Suppressor macrophage treated with lipopolysaccharide for 1 hour (primary cell): ENCODE results near the gene TMEM258.

Experiments
- DNase-seq, 3 donors: peaks; one replicate each; pipeline ENCODE4 v3.0.0-alpha.2; 2020 to 2022

The TMEM258 gene

DNA sequence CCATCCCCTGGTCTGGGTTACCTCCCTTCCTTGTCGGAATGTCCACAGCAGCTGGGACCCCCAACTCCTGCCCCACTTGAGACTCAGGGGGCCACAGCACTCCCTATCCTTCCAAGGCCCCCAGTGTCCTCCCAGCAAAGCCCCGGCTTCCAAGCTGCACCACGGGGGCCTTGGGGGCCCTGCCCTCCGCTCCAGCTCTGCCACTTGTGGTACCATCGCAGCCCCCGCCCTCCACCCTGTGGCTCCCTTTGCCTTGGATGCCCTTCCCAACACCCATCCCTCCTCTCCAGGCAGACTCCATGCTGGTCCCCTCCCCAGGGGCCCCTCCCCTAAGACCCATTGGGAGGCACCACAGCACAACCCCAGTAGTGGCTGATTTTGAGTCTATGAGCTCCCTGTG is 17.3 kb downstream of the TMEM258 start:
- DNase-seq = no peak

DNA sequence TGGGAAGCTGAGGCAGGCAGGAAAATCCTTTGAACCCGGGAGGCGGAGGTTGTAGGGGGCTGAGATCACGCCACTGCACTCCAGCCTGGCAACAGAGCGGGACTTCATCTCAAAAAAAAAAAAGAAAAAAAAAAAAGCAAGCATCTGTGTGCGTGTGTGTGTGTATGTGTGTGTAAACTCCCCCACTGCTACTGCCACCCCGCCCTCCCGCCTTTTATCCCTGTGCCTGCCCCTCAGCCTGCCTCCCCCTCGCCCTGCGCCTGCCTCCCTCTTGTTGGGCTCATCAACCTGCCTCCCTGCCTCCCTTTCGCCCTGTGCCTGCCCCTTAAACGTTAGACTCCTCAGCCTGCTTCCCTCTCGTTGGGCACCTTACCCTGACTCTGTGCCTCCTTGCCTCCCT is 18.0 kb downstream of the TMEM258 start:
- no peak for DNase-seq

DNA sequence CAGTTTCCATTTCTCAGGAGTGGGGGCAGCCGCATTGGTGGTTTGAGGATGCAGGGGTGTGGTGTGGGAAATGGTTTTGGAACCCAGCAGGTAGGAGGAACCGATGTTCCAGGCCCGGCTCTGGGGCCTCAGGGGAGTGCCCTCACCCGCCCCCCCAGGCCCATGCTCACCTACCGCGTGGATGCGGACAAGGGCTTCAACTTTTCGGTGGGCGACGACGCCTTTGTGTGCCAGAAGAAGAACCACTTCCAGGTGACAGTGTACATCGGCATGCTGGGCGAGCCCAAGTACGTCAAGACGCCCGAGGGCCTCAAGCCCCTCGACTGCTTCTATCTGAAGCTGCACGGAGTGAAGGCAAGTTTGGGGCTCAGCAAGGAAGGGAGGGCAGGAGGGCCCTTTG is 18.6 kb downstream of the TMEM258 start:
- DNase-seq = no peak

DNA sequence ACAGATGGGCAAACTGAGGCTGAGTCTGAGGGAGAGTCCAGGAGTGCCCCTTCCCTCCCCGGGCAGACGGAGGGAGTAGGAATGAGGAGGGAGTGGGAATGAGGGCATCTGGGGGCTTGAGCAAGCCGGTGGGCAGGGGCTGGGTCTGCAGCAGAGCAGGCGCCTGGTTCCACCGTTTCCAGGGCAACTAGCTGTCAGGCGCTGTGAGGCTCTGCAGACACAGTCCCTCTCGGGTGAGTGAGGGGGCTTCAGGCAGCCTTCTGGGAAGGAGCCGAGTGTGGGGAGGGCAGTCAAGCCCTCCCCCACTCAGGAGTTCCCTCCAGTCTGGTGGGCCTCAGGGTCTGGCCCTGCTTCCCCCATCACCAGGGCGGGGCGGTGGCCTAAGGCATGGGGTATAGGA is 19.0 kb downstream of the TMEM258 start:
- no peak for DNase-seq

DNA sequence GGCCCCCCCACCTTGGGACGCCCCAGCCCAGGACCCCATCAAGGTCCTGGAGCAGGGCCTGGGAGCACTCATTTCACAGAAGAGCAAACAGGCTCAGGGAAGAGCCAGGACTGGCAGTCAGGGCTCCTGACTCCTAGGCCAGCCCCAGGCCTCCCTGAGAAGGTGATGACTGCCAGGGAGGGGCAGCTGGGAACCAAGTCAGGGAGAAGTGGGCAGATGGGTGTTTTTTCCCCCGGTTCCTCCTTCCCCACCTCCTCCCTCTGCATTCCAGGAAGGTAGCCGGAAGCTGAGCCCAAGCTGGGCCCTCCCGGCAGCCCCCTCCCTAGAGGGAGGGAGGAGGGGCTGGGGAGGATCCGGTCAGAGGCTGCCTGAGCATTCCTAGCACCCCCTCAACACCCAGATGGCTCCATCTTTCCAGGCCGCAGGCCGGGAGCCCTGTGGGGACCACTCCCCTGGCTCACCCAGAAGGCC is 20.4 kb downstream of the TMEM258 start:
- DNase-seq = no peak

DNA sequence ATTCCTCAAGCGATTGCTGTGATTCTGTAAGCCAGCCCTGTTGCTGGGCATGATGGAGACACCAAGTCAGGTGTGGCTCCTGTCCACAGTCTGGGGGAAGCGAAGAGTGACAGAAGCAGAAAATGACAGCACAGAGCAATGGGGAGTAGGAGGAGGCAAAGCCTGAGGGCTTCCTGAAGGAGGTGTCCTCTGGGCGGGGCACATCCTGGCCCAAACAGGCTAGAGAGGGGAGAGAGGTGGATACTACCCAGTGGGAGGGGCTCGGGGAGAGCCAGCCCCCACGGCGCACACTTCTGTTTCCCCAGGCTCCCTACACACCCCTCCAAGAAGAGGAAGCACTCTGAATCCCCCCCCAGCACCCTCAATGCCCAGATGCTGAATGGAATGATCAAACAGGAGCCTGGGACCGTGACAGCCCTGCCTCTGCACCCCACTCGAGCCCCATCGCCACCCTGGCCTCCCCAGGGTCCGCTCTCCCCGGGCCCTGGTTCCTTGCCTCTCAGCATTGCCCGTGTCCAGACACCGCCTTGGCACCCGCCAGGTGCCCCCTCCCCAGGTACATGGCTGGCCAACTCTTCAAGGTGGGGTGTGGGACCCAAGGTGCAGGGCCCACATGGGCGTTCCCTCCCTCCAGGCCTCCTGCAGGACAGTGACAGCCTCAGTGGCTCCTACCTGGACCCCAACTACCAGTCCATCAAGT is 21.1 kb downstream of the TMEM258 start:
- DNase-seq = no peak

DNA sequence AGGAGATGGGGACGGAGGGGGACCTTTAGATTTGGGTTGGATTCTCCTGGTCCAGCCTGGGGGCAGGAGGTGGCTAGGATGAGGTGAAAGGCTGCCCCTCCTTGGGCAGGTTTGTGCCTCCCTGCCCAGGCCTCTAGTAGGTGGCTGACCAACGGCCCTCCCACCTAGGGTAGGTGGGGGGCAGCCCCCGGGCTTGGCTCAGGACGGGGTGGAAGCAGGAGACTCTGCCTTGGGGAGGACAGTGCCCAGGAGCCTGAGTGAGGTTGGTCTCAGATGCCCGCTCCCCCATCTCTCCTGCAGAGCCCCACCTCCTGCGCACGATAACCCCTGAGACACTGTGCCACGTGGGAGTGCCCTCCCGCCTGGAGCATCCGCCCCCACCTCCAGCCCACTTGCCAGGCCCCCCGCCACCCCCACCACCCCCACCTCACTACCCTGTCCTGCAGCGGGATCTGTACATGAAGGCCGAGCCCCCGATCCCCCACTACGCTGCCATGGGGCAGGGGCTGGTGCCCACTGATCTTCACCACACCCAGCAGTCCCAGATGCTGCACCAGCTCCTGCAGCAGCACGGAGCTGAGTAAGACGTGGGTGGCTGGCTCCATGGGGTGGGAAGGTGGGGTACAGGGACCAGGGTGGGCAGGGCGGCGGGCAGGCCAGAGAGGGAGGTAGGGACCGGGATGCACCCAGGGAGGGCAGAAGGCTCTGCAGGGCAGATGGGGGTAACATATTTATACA is 22.3 kb downstream of the TMEM258 start:
- no peak for DNase-seq

DNA sequence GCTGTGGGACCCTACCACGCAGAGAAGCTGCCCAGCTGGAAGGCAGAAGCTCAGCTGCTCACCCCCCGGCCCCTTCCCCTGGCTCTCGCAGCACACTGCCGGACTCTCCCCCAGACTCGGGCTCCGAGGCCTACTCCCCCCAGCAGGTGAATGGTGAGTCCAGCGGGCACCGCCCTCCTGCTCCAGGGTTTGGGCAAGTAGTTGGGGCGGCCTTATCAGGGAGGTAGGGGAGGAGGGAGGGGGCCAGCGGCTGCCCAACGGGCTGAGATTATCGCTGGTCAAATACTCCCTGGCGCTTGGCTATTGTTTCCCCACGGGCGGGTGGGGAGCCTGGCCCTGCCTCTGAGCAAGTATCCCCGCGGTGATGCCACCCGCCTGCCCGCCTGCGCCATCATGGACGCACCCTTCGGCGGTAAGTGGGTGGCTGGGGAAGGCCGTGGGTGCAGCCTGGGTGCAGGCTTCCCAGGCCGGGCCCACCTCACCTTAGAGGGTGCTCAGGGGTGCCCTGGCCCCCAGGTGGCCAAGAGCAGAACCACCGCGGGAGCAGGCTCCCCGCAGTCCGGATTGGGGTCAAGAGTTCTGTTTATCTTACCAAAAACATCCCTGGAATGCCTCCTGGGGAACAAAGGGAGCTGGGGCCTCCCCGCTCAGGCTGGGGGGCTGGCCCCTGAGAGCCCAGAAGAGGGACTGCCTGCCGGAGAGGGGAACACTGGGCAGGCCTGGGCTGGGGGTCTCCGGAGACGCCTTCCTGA is 23.1 kb downstream of the TMEM258 start:
- no peak for DNase-seq

DNA sequence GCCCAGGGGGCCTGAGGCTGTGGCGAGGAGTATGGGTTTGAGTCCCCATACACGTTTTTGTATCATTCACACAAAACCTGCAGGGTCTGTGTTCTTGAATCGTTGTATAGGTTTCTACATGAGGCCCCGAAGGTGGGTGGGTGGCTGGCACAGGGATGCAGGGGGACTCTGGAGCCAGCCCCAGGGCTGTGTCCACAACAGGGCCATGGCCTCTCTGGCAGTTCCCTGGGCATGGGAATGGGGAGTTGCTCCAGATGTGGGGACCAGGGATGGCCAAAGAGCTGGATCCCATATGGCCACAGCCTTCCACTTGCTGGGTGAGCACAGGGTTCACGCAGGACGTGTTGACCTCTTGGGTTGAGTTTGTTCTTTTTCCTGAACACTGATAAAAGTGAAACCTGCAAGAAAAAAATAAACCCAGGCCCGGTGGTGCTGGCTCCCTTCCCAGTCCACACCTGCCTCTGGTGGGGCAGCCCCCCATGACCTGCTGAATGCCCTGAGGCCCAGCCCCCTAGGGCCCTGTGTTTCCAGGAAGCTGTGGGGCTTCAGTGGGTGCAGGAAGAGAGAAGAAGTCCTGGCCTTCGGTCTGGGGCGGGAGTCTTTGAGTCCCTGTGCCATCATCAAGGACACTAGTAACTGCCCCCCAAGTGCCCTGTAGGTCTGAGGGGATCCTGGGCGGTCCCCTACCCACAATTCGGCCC is 23.9 kb downstream of the TMEM258 start:
- no peak for DNase-seq

DNA sequence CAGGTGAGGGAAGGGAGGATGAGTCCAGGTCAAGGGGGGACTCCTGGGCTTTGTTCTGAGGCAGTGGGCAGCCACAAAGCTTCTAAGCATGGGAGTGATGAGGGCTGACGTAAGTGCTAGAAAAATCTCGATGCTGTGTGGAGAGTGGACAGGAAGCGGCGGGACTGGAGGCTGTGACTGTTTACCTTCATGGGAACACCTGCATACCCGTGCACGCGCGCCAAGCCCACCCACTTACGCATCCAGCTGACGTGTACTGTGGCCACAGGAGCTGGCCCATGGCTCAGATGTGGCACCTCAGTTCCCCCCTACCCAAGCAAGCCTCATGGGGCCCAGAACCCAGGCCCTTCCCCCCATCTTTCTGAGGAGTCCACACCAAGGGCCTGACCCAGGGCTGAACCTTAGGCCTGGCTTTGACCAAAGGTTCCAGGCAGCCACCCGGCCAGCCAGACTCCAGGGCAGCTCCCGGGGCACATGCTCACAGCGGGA is 26.0 kb downstream of the TMEM258 start:
- no peak for DNase-seq

DNA sequence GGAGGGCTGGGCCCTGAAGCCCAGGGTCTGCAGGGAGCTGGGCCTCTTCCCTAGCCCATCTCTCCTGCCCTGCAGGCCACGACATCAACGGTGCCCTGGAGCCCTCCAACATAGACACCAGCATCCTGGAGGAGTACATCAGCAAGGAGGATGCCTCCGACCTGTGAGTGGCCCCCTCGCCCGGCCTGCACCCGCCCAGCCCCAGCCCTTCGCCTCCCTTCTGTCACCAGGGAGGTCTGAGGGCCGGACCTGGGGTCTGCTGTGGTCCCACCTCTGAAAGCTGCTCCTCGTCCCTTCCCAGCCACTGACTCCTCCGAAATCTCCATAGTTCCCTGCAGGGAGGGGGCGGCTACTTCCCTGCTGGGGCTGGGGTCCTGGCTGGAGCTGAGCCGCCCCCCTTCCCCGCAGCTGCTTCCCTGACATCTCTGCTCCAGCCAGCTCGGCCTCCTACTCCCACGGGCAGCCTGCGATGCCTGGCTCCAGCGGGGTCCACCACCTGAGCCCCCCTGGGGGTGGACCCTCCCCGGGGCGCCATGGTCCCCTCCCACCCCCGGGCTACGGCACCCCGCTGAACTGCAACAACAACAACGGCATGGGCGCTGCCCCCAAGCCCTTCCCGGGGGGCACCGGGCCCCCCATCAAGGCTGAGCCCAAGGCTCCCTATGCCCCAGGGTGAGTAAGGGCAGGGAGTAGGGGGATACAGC is 26.7 kb downstream of the TMEM258 start:
- DNase-seq = no peak

DNA sequence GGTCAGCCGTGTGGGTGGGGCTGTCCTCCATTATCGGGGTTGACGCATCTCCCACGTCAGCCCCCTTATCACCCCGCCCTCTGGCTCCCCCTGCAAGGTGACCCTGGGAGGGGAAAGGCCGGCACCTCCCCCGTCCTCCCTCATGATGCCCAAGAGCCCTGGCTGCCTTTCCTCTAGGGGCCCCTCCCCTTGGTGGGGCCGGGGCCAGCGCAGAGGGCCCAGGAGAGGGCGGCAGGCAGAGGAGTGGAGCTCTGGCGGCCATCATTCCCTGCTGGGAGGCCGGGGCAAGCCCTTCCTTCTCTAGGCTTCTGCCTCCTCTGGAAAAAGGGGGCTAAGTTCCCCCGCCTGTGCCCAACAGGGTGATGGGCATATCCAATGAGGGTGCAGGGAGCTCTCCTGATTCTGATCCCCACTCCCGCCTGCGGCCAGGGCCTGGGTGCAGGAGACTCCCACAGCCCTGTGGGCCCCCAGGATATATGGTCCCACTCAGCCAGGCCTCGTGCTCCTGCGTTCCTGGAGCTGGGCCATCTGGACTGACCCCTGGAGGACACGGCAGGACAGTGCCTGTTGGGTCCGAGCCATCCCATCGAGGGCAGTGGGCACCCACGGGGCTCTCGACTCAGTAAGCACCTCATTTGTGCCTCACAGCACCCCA is 27.7 kb downstream of the TMEM258 start:
- DNase-seq = no peak

DNA sequence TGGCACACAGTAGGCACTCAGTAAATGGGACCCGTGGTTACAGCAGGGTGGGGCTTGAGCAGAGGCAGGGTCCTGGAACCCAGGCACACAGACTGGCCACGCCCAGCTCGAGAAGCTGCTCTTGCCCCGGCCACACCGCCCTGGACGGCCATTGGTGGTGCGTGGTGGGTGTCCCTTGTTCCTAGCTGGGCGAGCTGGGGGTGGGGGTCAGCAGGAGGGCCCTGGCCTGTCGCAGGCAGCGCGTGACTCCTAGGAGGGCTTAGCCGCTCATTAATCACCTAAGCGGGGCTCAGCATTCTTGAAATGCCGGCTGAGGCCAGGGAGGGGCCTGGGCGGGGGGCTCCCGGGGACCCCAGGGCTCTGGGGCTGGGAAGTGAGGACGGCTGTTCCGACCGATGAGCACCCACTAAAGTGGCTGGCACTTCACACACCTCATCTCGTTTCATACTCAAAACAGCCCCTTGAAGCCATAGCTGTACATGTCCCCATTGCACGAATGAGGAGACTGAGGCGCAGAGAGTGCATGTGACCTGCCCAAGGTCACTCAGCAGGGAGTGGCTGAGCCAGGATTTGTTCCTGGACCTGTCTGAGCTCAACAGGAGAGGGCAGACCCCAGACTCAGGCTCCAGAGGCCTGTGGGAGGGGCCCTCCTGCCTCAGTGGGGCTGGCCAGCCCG is 28.3 kb downstream of the TMEM258 start:
- DNase-seq = no peak

DNA sequence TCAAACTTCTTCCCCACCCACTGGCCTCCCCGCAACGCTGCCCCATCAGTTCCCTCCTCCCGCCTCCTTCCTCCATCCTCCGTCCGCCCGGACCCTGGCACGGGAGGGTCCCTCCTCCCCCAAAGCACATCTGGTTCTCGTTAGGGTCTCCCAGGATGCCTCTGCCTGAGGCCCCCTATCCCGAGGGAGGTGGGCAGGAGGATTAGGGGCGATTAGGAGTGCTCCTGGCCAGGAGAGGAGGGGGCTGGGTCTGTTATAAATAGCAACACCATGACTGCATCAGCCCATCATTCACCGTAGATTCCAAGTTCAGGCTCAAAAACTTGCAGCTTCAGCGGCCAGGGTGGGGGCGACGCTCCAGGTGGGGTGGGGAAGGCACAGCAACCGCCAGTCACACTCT is 29.6 kb downstream of the TMEM258 start:
- DNase-seq = no peak

DNA sequence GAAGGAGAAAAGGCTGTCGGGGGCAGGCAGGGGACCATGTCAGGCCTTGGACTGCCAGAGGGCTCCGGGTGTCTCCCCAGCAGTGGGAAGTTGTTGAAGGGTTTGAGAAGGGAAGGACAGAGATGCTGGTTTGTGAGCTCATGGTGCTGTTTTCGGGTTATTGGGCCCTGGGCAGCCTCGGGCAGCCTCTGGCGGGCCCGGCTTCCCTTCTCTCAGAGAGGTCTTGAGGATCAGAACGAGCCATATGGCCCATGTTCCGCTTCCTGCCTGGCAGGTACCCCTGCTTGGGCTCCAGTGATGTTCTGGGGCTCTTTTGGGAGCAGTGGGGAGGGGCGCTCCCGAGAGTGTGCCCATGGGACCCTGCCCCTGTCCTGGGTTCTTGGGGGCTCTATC is 30.2 kb downstream of the TMEM258 start:
- no peak for DNase-seq

DNA sequence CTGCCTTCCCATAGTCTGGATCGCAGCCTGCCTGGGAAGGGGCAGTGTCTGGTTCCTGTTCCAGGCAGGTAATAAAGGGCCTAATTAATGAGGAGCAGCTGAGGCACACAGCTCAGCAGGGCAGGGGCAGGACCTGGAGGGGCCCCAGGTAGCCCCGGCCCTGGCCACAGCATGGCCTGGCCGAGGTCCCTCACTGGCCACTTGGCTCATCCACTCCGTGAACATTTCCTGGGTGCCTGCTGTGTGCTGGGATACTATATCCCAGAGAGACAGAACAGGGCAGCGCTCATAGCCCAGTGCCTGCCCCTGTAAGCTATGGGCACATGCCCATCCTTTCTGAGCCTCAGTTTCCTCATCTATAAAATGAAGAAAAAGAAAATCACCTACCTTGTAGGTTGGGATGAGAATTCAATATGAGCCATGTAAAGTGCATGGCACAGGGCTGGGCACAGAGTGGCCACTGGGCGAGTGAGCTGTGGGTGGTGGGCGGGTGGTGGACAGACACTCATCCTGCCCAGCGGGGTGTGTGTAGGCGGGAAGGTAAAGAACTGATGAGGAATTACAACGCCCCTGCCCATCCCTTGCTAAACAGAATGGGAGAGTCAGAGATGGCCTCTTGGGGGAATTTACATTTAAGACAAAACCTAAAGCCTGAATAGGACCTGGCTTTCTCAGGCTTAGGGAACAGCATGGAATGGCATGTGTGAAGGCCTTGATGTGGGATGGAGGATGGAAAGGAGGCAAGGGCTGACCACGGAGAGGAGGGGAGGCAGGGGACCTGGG is 30.8 kb downstream of the TMEM258 start:
- DNase-seq = peak; percentile 28 to 39 (median 33)

DNA sequence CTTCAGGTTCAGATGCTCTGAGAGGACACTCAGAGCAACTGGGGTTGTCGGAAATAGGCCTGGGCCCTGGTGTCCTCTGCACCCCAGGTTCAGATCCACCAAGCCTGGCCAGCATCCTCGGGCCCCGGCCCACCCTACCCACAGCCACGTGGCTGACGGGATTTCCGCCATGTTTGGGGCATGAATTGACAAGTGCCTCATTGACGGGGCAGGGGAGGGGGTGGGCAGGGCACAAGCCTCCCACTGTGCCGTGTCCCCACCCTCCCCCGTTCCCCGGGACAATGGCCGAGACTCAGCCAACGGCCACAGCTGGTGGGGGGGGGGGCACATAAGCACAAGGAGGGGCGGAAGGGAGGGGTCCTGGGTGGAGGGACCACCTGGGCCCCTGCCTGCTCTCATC is 31.5 kb downstream of the TMEM258 start:
- DNase-seq = no peak

DNA sequence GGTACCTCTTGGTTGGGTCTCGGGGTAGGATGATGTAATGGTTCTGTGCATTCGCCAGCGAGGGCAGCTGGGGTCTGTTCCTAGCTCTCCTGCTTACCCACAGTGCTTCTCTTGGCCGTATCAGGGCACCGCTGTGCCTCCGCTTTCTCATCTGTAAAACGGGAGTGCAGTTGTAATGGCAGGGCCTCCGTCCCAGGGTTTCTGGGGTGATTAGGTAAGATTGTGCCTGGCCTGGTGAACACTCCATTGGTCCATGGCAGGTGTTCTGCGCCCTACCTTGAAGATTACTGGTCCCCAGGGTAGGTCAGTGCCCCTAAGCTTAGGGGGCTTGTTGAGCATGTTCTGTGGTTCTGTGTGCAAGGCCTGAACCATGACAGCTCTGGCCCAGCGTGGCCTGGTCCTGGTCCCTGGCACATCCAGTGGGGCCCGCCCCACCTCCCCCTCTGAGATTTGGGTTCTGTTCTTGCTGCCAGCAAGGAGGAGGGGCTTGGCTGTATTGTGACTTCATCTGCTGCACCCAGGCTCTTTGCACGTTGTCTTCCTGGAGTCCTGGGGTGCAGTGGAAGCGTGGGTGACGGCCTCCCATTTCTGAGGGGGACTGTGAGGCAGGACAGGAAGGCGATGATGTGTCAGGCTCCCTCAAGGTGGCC is 35.1 kb downstream of the TMEM258 start:
- DNase-seq = no peak

DNA sequence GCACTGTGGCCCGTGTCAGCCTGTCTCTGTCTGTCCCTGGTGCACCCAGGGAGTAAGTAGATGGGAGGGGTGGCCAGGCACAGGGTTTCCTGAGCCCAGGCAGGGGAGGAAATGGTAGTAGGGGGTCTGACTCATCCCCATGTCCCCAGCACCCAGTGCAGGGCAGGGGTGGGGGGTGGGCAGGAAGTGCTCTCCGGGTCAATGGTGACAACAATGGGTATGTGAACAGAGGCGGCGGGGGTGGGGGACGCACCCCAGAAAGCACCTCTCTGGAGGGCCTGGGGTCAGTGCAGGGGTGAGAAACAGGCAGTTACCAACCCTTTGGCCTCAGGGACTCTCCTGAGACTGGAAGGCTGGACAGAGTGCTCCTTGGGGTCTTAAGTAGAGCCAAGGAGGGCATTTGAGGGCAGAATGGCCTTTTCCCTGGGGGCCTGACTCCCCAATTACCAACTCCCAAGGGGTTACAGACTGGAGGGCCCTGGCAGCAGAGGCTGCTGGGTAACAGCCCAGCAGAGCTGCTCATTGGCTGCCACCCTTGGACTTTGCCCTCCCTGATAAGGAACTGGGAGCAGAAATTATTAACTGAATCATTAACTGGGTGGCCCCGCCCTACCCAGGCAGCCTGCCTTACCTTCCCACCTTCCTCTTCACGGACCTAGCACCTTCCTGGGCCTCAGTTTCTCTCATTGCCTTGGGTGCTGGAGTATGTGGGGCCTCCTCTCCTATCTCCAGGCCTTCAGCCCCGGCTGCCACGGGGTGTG is 35.8 kb downstream of the TMEM258 start:
- peak; percentile 65 to 81 (median 77) for DNase-seq
